GM12878 (cell line): Measurements from ENCODE around the gene UMAD1. TPM values are rescaled to one million over a fixed set of nuclear protein-coding genes. Genes with fewer than 3 reads are reported as not detected.

ENCODE experiments used
- CREB1 ChIP-seq: IDR thresholded peaks from 2 replicates; pipeline ENCODE4 v1.6.1; 2012; ENCODE audit warnings: low read depth, mild to moderate bottlenecking, inconsistent platforms
- CREM ChIP-seq: IDR thresholded peaks from 2 replicates; pipeline ENCODE4 v1.6.1; 2014; ENCODE audit warnings: antibody characterized with exemption, low read depth
- IKZF1 ChIP-seq: fragments of 450-650 bp; conservative IDR thresholded peaks from 2 replicates; pipeline ENCODE4 v1.6.1; 2017; ENCODE audit warnings: antibody characterized with exemption, mild to moderate bottlenecking
- NFIC ChIP-seq: IDR thresholded peaks from 2 replicates; pipeline ENCODE4 v1.6.1; 2012; ENCODE audit warnings: low read depth, mild to moderate bottlenecking, inconsistent platforms, low read length, moderate library complexity
- NFXL1 ChIP-seq: fragments of 450-650 bp; IDR thresholded peaks from 2 replicates; pipeline ENCODE4 v1.6.1; 2017; ENCODE audit warnings: antibody characterized with exemption, mild to moderate bottlenecking, borderline replicate concordance
- NFYA ChIP-seq: IDR thresholded peaks from 2 replicates; pipeline ENCODE4 v1.6.1; 2011; ENCODE audit warnings: low read depth, mild to moderate bottlenecking, low read length, improper control_type of control experiment, borderline replicate concordance
- NR2C2 ChIP-seq: IDR thresholded peaks from 2 replicates; pipeline ENCODE4 v1.6.1; 2011; ENCODE audit warnings: borderline replicate concordance, low read depth; ENCODE audit not compliant: control insufficient read depth, insufficient read length
- PAX5 ChIP-seq: IDR thresholded peaks from 2 replicates; pipeline ENCODE4 v1.6.1; 2011; ENCODE audit warnings: low read depth, low read length, borderline replicate concordance
- POLR2A ChIP-seq: IDR thresholded peaks from 2 replicates; pipeline ENCODE4 v1.6.1; 2011; ENCODE audit warnings: low read depth, mild to moderate bottlenecking, low read length
- RUNX3 ChIP-seq: IDR thresholded peaks from 2 replicates; pipeline ENCODE4 v1.6.1; 2012; ENCODE audit warnings: low read length, inconsistent platforms
- SUPT20H ChIP-seq: IDR thresholded peaks from 2 replicates; pipeline ENCODE4 v1.6.1; 2011; ENCODE audit warnings: low read depth, mild to moderate bottlenecking, low read length, moderate library complexity, borderline replicate concordance; ENCODE audit not compliant: control insufficient read depth
- ZBED1 ChIP-seq: IDR thresholded peaks from 2 replicates; pipeline ENCODE4 v1.6.1; 2016; ENCODE audit warnings: borderline replicate concordance
- ZNF217 ChIP-seq: fragments of 450-650 bp; IDR thresholded peaks from 2 replicates; pipeline ENCODE4 v1.6.1; 2017; ENCODE audit warnings: antibody characterized with exemption, mild to moderate bottlenecking
- polyA plus RNA-seq, 11 experiments: library from polyadenylated mRNA; depleted of rRNA in 4 of 11; unstranded in 6 of 11; stranded (reverse) in 5 of 11; fragments of >200 nt; fragmentation: Nextera tagmentation in 4 of 11; fragmentation: Illumina TruSeq in 1 of 11; extraction: Ambion mirVana in 4 of 11; extraction: Trizol in 1 of 11; gene quantifications; 1 replicate in 1 of 11; 2 replicates in 10 of 11; pipeline versions ENCODE4 v1.2.1 to v1.2.3, GENCODE V29; 2011 to 2016; ENCODE audit warnings: inconsistent platforms in 2 of 11, missing spikeins in 2 of 11, low read depth in 1 of 11
- total RNA-seq, 4 experiments: library from RNA; depleted of rRNA in 3 of 4; stranded (reverse); fragments of >200 nt in 3 of 4; fragmentation: Illumina TruSeq in 1 of 4; extraction: Trizol in 1 of 4; gene quantifications; 2 replicates each; pipeline versions ENCODE4 v1.2.1 to v1.2.3, GENCODE V29; 2013 to 2021
- TF ChIP-seq, protein P1 (sequence below): IDR thresholded peaks from 2 replicates; pipeline ENCODE4 v1.6.1; 2011; ENCODE audit warnings: mild to moderate bottlenecking, low read depth, low read length, moderate library complexity; ENCODE audit not compliant: insufficient replicate concordance
- TF ChIP-seq, protein P2 (sequence below): fragments of 150-350 bp; IDR thresholded peaks from 2 replicates; pipeline ENCODE4 v1.6.1; 2014; ENCODE audit warnings: mild to moderate bottlenecking, low read depth, low read length
- TF ChIP-seq, protein P3 (sequence below): fragments of 450-650 bp; IDR thresholded peaks from 2 replicates; pipeline ENCODE4 v1.6.1; 2017; ENCODE audit warnings: borderline replicate concordance
- TF ChIP-seq, protein P4 (sequence below): IDR thresholded peaks from 2 replicates; pipeline ENCODE4 v1.6.1; 2012; ENCODE audit warnings: low read depth, low read length, improper control_type of control experiment

Gene UMAD1
- total and polyA plus RNA-seq, 10 of the 15 experiments (the other 5 are each of a cell fraction or from before 2014, with no cell fraction given), result 6.0 to 28.6 (median 9.3) TPM

DNA sequence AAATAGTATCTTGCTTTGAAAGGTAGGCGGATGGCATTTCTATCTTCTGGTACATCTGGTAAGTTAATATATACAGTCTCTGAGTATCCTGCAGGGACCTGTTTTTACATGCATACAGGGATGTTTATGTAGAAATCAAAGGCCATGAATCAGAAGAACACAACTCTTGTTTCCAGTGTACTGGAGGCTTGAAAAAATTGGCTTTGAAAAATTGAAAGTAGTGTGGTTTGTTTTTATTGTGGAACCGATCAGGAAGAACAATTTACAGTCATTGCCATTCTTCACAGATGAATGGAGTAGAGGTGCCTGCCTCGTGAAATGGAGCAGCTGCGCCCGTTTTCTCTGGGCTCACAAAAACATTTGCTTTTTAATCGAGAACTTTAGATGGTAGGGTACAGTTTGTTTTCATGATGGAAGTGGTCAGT, 131.9 kb downstream of the UMAD1 start (continued):
- TF ChIP-seq, protein P1, sequence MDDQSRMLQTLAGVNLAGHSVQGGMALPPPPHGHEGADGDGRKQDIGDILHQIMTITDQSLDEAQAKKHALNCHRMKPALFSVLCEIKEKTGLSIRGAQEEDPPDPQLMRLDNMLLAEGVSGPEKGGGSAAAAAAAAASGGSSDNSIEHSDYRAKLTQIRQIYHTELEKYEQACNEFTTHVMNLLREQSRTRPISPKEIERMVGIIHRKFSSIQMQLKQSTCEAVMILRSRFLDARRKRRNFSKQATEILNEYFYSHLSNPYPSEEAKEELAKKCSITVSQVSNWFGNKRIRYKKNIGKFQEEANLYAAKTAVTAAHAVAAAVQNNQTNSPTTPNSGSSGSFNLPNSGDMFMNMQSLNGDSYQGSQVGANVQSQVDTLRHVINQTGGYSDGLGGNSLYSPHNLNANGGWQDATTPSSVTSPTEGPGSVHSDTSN, result peak; percentile 6
- TF ChIP-seq, protein P2, sequence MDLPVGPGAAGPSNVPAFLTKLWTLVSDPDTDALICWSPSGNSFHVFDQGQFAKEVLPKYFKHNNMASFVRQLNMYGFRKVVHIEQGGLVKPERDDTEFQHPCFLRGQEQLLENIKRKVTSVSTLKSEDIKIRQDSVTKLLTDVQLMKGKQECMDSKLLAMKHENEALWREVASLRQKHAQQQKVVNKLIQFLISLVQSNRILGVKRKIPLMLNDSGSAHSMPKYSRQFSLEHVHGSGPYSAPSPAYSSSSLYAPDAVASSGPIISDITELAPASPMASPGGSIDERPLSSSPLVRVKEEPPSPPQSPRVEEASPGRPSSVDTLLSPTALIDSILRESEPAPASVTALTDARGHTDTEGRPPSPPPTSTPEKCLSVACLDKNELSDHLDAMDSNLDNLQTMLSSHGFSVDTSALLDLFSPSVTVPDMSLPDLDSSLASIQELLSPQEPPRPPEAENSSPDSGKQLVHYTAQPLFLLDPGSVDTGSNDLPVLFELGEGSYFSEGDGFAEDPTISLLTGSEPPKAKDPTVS, result no peak
- peak; percentile 70 for TF ChIP-seq RUNX3
- TF ChIP-seq CREB1, result no peak
- no peak for TF ChIP-seq ZNF217
- TF ChIP-seq, protein P3, sequence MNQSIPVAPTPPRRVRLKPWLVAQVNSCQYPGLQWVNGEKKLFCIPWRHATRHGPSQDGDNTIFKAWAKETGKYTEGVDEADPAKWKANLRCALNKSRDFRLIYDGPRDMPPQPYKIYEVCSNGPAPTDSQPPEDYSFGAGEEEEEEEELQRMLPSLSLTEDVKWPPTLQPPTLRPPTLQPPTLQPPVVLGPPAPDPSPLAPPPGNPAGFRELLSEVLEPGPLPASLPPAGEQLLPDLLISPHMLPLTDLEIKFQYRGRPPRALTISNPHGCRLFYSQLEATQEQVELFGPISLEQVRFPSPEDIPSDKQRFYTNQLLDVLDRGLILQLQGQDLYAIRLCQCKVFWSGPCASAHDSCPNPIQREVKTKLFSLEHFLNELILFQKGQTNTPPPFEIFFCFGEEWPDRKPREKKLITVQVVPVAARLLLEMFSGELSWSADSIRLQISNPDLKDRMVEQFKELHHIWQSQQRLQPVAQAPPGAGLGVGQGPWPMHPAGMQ, result no peak
- TF ChIP-seq NFYA, result no peak
- no peak for TF ChIP-seq IKZF1
- no peak for TF ChIP-seq NFXL1
- TF ChIP-seq PAX5, result peak; percentile 14; the same call in 1 of the 2 replicates
- TF ChIP-seq, protein P4, sequence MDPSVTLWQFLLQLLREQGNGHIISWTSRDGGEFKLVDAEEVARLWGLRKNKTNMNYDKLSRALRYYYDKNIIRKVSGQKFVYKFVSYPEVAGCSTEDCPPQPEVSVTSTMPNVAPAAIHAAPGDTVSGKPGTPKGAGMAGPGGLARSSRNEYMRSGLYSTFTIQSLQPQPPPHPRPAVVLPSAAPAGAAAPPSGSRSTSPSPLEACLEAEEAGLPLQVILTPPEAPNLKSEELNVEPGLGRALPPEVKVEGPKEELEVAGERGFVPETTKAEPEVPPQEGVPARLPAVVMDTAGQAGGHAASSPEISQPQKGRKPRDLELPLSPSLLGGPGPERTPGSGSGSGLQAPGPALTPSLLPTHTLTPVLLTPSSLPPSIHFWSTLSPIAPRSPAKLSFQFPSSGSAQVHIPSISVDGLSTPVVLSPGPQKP, result no peak
- TF ChIP-seq SUPT20H, result no peak
- peak; percentile 41; the same call in 1 of the 2 replicates for TF ChIP-seq CREM
- peak; percentile 52; the same call in 1 of the 2 replicates for TF ChIP-seq NFIC
- TF ChIP-seq ZBED1, result no peak
- TF ChIP-seq NR2C2, result no peak
- no peak for TF ChIP-seq POLR2A
